B cell (primary cell): ENCODE measurements around the gene HYDIN.
"Not testable (repeated sequence)": the region's sequence is repeated elsewhere in the genome, so short reads cannot be mapped to it uniquely, and the experiment has no call there.

Experiments used
- CTCF ChIP-seq: fragments of 200-600 bp; IDR thresholded peaks from one replicate; pipeline ENCODE4 v1.8.0; 2022; ENCODE audit warnings: antibody characterized with exemption, mild to moderate bottlenecking
- EZH2 ChIP-seq: IDR thresholded peaks from 2 replicates; pipeline ENCODE4 v1.6.1; 2012; ENCODE audit warnings: borderline replicate concordance, low read depth, mild to moderate bottlenecking, moderate library complexity, low read length; ENCODE audit not compliant: insufficient read depth, poor library complexity, severe bottlenecking

GRCh38 chr16:71009440-71010223 lies 220.9 kb downstream of the HYDIN start:
- TF ChIP-seq EZH2, CTCF: not testable (repeated sequence)
